ENCODE data around the gene MAP4K4.

DNA sequence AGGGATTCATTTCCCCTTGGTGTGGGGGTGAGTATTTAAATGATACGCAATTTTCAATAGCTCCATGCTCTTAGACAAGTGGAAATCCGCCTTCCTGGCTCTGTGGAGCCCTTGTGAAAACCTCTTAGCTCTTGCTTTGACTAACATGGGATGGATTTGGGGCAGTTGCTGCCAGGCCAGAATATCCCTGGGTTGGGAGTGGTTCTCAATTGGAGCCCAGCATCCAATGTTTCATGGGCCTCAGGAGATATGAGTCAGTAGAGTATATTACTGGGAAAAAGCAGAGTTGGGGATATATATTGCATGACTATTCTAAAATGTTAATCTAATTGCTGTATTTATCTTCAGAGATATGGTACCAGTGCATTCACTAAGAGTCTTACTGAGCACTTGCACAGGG lies 189.8 kb downstream of the MAP4K4 start:
- TF ChIP-seq POLR2A (IDR thresholded peaks at IDR 0.05; ENCODE audit: low read length) (no peak), GATA1 (IDR thresholded peaks at IDR 0.05; ENCODE audit: low read depth, low read length) (no peak)

Measured in erythroblast (primary cell).